CD4-positive, alpha-beta T cell treated with Interleukin-2 at 100 ng/mL for 4 hours (primary cell): Measurements from ENCODE around the gene ICAM4.
"Not testable (repeated sequence)": the region's sequence is repeated elsewhere in the genome, so short reads cannot be mapped to it uniquely, and the experiment has no call there.

Source experiments
- DNase-seq: peaks from one replicate; pipeline ENCODE4 v3.0.0-alpha.2; 2020; ENCODE audit warnings: low spot score

Gene ICAM4

GRCh38 chr19:10318807-10319682 is 32.3 kb downstream of the ICAM4 start:
- no peak for DNase-seq

DNA sequence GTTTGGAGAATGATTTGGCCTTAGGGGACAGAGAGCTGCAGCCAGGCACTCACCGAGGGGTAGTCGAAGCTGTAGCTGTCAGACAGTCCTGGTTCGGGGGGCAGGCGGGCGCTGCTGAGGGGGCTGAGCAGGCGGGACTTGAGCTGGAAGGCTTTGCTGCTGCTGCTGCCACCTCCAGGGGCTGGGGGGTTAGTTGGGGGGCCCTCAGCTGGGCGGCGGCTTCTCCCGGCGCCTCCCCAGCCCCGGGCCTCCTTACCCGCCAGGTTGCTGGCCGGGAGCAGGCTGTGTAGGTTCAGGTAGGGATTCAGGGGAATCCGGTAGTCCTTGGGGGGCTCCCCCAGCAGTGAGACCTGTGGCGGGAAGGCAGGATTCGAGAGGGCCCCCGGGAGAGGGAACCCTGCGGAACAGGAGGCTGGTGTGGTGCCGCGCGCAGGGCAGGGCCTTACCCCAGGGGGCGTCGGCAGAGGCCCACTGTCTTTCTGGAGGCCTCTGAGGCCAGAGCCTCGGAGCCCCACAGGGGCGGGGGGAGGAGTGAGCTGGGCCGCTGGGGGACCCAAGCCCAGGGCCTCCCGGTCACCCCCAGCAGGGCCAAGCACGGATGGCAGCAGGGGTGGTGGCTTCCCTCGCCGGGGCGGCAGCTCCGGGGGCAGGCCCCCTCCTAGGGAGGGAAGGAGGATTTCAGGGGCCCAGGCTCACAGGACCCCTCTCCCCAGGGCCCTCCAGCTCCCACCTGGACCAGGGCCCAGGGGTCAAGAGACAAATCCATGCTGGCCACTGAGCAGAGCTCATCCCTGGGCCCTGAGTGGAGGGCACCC is 34.1 kb downstream of the ICAM4 start:
- DNase-seq, result no peak

GRCh38 chr19:10321417-10321797 is 34.7 kb downstream of the ICAM4 start:
- DNase-seq, result no peak

DNA sequence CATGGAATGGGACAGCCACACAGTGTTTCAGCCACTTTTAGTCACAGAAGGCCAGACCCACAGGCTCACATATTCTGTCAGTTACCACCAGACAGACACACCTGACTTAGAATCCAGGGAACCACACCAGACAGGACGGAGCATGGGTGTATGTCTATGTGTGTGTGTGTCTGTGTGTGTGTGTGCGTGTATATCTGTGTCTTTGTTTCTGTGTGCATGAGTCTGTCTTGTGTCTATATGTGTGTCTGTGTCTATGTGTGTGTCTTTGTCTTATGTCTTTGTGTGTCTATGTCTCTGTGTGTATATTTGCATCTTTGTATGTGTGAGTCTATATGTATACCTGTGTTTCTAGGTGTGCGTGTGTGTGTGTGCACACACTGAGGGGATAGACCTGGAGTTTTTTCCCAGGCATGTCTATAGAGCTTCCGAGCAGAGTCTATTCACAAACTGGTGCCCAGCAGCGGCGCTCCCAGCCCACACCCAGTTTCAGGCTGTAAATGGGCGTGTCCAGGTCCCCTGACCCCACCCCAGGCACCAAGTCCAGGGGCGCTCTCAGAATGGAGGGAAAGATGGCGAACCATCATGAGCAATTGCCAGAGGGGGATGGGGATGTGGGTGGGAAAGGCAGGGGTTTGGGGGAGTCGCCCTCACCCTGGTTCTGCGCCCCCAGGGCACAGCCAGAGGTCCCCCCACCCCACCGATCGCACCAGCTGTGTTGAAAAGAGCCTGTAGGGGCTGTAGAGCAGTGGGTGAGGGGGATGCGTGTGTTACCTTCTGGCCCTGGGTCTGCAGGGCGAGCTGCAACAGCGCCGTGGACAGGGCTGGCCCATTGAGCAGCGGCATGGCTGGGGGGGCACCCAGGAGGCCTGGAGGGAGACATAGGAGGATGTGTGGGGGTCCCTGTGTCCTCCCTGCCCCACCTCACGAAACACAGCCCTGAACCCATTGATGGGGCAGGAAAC is 35.4 kb downstream of the ICAM4 start:
- no peak for DNase-seq

DNA sequence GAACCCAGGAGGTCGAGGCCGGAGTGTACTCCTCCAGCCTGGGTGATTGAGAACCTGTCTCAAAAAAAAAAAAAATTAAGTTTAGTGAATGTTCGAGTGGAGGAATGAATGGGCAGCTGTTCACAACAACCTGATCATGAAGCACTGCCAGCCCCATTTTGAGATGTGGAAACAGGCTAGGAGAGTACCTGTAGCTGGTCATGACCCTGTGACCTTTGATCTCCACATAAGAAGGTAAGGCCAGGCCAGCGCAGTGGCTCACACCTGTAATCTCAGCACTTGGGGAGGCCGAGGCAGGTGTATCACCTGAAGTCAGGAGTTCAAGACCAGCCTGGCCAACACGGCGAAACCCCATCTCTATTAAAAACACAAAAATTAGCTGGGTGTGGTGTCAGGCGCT is 39.0 kb downstream of the ICAM4 start:
- DNase-seq, result no peak

DNA sequence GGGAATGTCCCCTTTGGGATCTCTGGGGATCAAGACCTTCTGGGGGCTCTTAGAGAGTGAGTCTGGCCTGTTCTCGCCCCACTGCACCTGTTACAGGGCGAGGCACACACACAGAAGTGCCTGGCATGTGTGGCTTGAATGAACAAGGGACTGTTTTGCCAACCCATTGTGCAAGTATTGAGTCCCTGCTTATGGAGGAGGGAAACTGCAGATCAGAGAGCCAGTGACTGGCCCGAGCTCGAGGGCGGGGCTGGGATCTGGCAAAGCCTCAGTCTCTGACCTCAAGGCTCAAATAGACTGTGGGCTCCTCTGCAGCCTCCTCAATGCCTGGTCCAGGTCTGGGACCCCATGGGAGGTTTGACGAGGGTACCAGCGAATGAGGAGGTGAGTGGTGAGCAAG is 41.0 kb downstream of the ICAM4 start:
- DNase-seq, result no peak

DNA sequence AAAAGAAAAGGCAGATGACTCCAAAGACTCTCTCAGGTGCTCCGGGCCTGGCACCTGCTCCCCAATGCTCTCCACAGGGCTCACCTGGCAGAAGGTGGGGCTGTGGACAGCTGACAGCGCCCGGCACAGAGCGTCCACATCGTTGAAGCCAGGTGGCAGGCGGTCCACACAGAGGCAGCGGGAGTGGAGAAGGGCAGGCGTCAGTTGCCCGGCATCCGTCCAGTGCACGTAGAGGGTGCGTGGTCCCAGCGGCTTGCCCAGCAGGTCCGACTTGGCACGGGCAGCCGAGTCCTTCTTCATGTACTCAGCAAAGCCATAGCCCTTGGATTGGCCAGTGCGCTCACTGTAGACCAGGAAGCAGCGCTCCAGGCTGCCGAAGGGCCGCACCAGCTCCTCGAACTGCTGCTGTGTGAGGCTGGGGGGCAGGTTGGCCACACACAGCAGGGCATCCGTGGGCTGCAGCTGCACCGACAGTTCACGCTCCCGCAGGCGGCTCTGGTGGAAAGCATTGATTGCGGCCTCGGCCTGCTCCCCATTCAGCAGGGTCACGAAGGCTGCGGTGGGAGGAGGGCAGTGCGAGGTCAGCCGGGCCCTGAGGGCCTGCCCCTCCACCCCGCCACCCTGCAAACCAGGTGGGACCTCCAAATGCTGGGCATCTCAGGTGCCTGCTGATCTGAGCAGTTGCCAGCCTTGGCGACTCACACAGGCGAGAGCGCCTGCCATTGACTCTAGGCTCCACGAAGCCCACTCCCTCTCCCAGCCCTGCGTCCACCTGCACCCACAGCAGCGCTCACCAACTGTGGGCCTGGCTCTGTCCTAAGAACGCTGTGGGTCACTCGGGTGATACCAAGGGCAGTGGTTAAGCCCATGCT is 42.0 kb downstream of the ICAM4 start:
- DNase-seq, result no peak

DNA sequence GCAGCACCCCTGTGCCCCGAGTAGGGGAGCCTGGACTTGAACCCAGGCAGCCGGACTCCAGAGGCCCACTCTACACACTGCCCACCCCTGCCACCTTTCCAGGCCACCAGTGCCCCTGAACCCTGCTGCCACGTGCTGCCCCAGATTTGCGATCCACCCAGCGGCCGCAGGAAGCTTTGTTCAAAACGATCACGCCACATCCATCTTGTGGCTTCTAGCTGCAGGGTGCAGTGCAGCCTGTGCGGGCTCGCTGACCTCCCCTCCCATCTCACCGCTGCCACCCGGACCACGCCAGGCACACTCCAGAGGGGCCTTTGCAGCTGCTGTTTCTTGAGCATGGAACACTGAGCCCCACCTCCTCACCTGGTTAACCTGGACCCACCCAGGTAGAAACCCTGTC is 42.8 kb downstream of the ICAM4 start:
- no peak for DNase-seq

- DNase-seq, result no peak
These were observed 45.6 kb downstream of the ICAM4 start for GRCh38 chr19:10332158-10332964.

GRCh38 chr19:10332965-10333757 is 46.4 kb downstream of the ICAM4 start, which contains the start of gene RAVER1:
Gene RAVER1 (minus strand): TSS chr19:10333529. CDS start chr19:10333507, 22 bp downstream.
- peak; percentile 98 for DNase-seq

DNA sequence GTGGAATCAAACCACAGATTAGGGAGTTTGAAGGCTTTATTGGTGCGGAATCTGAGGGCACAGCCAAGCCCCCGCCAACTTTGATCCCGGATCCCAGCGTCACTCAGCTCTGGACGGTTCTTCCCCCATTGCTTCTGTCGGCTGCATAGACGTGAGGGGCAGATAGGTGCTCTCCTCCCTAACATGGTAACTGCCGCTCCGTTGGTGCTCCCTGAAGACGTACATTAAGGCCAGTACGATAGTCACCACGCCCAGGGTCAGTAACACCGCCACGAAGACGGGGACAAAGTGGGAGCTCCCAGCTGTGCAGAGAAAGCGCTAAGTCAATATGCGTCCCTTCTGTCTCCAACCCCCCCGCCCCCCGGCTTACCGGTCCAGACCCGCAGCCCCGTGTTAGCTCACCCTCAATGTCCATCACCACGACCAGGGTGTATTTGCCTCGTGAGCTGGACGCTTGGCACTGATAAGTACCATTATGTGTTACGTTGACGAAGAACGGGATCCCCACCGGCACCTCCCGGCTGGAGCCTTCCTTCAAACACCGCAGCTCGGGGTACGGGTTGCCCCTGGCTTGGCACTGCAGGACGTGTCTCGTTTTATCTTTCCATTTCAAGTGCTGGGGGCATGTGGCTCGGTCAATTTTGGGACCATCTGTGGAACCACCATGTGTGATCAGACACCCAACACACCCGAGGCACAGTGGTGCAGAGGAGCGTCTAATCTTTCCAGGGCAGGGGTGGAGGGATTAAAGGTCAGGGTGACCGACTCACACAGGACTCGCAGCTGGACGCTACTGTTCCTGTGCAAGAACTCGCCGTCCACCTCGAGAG is 47.2 kb downstream of the ICAM4 start:
- no peak for DNase-seq

- no peak for DNase-seq
These were observed 48.0 kb downstream of the ICAM4 start for GRCh38 chr19:10334588-10335351.

- no peak for DNase-seq
These were observed 48.7 kb downstream of the ICAM4 start for GRCh38 chr19:10335352-10335985.

GRCh38 chr19:10336725-10337124 is 50.0 kb downstream of the ICAM4 start:
- not testable (repeated sequence) for DNase-seq
